Coronary artery (tissue), 2 donors: ENCODE results near the gene SLC7A7.

Experiments
- DNase-seq: peaks from one replicate; pipeline ENCODE4 v3.0.0-alpha.2; 2017; ENCODE audit warnings: low spot score
- H3K27ac ChIP-seq, 2 donors: fragments of 200-600 bp; sonication (generic); one replicate each; pipeline ENCODE4 v1.5.1; 2016 to 2019
- H3K4me3 ChIP-seq: fragments of 200-600 bp; sonication (generic); 2 replicates; pipeline ENCODE4 v1.5.1; 2016; ENCODE audit warnings: mild to moderate bottlenecking, moderate library complexity
- TF ChIP-seq, protein P1 (sequence below): fragments of 200-600 bp; sonication (generic); IDR thresholded peaks from one replicate; pipeline ENCODE4 v1.5.1; 2019; ENCODE audit warnings: antibody characterized with exemption

SLC7A7 gene

DNA sequence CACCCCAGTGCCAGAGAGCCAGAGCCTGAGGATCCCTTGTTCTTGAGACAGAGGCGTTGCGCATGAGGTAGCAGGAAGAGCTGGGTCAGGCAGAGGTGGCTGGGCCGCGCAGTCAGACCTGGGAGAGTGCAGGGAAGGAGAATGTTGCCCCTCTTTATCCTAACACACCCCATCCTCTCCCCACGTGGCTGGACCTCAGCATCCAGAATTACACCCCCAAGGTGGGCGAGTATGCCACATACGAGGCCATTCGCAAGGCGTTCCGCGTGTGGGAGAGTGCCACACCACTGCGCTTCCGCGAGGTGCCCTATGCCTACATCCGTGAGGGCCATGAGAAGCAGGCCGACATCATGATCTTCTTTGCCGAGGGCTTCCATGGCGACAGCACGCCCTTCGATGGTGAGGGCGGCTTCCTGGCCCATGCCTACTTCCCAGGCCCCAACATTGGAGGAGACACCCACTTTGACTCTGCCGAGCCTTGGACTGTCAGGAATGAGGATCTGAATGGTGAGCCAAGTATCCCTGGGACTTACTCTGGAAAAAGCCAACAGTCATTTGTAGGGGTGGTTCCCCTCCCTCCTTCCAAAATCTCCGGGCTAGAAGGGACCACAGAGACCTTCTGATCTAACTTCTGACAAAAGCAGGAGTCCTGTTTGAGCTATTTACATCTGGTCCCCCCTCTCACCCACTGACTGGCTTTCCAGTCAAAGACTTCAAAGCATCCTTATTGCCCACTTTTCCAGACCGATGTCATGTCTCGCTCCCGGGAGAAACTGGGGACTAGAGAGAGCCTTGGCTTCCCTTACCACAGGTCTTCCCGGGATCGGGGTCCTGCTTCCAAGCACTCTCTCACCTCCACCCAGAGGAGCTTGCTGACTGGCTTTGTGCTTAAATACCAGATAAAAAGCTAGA is 27.2 kb upstream of the SLC7A7 start:
- DNase-seq: no peak
- no peak overlapping the region for H3K4me3 ChIP-seq
- TF ChIP-seq, protein P1, sequence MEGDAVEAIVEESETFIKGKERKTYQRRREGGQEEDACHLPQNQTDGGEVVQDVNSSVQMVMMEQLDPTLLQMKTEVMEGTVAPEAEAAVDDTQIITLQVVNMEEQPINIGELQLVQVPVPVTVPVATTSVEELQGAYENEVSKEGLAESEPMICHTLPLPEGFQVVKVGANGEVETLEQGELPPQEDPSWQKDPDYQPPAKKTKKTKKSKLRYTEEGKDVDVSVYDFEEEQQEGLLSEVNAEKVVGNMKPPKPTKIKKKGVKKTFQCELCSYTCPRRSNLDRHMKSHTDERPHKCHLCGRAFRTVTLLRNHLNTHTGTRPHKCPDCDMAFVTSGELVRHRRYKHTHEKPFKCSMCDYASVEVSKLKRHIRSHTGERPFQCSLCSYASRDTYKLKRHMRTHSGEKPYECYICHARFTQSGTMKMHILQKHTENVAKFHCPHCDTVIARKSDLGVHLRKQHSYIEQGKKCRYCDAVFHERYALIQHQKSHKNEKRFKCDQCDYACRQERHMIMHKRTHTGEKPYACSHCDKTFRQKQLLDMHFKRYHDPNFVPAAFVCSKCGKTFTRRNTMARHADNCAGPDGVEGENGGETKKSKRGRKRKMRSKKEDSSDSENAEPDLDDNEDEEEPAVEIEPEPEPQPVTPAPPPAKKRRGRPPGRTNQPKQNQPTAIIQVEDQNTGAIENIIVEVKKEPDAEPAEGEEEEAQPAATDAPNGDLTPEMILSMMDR: no peak
- H3K27ac ChIP-seq: peak overlapping the region in 1 of 2 donors; percentile 10

DNA sequence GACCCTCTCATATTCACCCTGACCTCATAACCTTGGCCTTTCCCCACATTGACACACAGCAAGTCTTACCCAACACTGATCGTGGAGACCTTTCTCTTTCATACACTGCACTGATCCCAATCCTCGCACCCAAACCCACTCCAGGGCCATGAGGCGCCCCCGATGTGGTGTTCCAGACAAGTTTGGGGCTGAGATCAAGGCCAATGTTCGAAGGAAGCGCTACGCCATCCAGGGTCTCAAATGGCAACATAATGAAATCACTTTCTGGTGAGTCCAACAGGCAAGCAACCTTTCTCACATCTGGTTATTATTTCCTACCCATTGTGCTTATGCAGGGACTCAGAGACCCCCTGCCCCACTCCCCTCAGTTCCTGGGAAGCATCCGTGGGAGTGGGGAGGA is 26.5 kb upstream of the SLC7A7 start:
- TF ChIP-seq, protein P1: no peak
- no peak overlapping the region for H3K4me3 ChIP-seq
- peak overlapping the region in 1 of 2 donors; percentile 10 for H3K27ac ChIP-seq
- DNase-seq: no peak

DNA sequence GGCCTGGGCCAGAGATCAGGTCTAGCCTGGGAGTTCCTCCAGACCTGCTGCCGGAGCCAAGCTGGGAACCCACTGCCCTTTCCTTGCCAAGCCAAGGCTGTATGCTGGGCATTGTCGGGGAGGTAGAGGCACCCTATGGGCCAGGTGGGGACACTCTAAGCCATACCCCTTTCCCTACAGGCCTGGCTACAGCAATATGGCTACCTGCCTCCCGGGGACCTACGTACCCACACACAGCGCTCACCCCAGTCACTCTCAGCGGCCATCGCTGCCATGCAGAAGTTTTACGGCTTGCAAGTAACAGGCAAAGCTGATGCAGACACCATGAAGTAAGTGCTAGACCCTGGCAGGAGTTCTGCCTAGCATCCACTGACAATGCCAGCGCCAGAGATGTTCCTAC is 26.1 kb upstream of the SLC7A7 start:
- TF ChIP-seq, protein P1: no peak
- DNase-seq: no peak
- Histone ChIP-seq H3K4me3 (no peak overlapping the region), H3K27ac (peak overlapping the region in 1 of 2 donors; percentile 10)

DNA sequence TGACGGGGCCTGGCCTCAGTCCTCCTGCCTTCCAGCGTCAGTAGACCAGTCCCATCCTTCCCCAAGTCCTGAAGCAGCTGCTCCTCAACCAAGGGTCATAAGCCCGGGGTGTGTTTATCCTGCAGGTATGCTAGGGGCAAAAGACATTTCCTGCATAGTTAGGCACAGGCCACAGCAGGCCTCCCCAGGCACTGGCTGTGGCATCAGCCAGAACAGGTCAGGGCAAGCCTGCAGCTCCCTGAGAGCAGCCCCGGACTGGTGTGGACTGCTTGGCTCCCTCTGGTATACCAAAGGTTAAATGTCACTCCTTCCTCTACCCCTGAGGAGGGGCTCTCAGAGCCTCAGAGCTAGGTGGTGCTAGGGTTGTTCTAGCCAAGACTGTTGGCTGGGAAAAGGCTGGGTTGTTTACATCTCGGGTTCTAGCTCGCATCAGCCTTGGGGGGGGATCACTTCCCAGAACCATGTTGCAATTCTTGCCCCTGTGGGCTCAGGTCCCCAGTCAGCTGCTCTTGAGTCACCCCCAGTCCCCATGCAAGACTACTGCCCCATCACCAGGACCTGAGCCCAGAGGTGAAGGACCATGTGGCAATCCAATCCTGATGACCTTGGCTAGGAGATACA is 24.0 kb upstream of the SLC7A7 start:
- peak overlapping the region; percentile 90 for H3K4me3 ChIP-seq
- DNase-seq: no peak
- peak overlapping the region; percentile 93 to 99 for H3K27ac ChIP-seq
- TF ChIP-seq, protein P1: no peak

DNA sequence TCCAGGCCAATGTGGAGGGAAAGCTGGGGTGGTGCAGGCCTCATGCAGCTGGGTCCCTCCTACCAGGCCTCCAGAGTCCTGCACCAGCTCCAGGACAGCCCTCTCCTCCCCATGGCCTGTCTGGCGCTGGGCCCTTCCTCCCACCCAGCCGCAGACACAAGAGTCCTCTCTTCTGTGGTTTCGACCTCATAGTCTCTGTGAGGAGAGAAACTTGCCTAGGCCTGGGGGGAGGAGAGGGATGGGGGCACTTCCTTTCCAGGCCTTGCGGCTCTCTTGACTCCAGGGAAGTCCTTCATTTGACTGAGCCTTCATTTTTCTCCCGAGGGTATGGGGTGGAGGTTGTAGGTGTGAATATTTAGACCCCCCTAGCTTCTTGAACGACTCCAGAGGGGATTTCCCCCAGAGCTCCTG is 23.4 kb upstream of the SLC7A7 start:
- H3K4me3 ChIP-seq: peak overlapping the region; percentile 90
- H3K27ac ChIP-seq: peak overlapping the region; percentile 93 to 99
- DNase-seq: peak; percentile 76

DNA sequence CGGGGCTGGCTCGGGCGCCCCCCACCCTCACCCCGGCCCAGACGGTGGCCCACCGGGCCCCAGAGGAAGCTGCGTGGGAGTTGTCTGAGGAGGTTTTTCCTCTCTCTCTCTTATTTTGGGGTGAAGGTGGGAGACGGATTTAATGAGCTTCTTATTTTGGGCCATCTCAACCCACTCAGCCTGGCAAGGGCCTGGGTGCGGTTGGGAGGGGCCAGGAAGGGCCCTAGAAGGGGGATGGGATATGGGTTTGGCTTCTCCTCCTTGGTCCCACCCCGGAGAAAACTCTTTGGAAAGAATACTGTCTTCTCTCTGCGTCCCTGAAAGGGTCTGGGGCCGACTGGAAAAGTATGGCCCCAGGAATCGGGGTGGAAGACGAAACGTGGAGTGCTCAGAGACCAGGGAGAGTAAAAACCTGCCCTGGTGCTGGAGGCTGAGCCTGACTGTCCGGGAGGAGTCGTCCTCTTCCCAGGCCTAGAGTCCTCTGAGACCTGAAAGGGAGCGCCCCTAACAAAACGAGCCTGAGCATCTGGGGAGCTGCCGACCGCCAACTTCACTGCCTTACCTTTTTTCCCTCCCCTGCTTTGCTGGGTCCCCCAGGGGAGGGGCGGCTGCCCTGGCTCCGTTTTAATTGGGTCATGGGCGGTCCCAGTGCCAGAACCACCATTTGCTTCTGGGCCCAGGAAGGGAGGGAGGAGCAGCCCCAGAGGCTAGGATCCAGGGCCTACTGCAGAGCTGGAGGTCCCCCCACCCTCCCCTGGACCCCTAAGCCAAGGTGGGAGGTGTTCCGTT is 22.7 kb upstream of the SLC7A7 start:
- DNase-seq: peak; percentile 87
- Histone ChIP-seq H3K27ac (peak overlapping the region; percentile 93 to 99), H3K4me3 (peak overlapping the region; percentile 90)
- TF ChIP-seq, protein P1: no peak

More for the DNA sequence above, 23.4 kb upstream of the SLC7A7 start:
- TF ChIP-seq, protein P1: no peak
